GM21390 (cell line): ENCODE results near the gene PTPRM.
"Not testable (repeated sequence)": the region's sequence is repeated elsewhere in the genome, so short reads cannot be mapped to it uniquely, and the experiment has no call there.

Experiments
- ATAC-seq: cut with Tn5 transposase; IDR thresholded peaks from one replicate; pipeline ENCODE4 v1.9.1; 2021; ENCODE audit not compliant: unreplicated experiment

The PTPRM gene

DNA sequence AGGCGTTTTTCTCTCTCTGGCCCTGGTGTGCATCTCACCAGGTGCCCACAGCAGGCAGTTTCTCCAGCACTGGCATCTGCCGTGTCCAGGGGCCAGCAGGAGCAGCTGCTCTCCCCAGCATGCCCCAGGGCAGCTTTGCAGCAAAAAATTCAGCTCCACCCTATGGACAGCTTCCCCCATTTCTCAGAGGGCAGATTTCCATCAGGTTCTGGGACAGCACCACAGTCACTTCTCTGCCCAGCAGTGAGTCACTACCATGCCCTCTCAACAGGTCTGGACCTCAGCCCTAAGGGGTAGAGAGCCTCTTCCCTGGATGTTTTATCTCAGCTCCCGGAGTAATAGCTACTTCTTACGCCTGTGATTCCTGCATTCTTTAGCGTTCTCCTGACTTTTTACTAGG is 871.9 kb downstream of the PTPRM start:
- ATAC-seq = no peak

- ATAC-seq = no peak
These were observed 876.4 kb downstream of the PTPRM start for GRCh38 chr18:8443505-8443904.

- ATAC-seq = not testable (repeated sequence)
These were observed 879.8 kb downstream of the PTPRM start for GRCh38 chr18:8446936-8447335.

DNA sequence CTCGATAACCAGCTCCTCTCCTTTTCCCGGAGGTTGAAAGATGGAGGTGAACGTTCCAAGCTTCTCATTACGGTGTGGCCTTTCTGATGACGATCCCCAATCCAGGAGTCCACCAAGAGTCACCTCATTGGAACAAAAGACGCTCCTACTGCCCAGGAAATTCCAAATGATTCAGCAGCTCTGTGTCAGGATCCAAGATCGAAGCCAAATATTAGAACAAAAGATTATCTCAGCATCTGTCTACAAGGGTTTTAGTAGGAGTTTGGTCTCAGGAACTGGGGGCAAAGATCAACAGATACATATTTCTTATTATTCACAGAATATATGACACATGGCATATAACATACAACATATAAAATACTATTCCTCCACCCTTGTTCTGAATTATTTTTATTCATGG is 881.0 kb downstream of the PTPRM start:
- ATAC-seq = no peak

GRCh38 chr18:8450013-8450412 is 882.9 kb downstream of the PTPRM start:
- ATAC-seq = no peak

GRCh38 chr18:8450898-8451665 is 884.0 kb downstream of the PTPRM start:
- no peak for ATAC-seq

DNA sequence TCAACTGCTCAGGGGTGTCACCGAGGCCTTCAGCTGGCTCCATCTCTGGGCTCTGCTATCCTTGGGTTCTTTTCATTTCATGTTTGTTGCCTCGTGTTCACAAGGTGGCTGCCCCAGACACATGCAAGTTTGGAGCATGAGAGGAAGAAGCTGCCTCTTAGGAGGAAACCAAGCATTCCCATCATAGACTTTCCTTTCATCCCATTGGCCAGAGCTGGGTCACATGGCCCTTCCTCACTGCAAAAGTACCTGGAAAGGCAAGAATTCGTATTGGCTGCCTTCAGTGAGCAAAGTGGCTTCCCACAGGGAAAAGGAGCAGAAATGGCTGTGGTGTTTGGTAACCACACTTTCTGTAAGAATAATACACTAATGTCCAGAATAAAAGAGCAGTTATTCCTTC is 886.4 kb downstream of the PTPRM start:
- no peak for ATAC-seq

GRCh38 chr18:8454136-8454535 is 887.0 kb downstream of the PTPRM start:
- ATAC-seq = no peak

GRCh38 chr18:8455661-8456614 is 888.8 kb downstream of the PTPRM start:
- ATAC-seq = no peak
